Ovary (tissue), 3 donors: Measurements from ENCODE around the gene PLXDC2.

ENCODE experiments used
- EP300 ChIP-seq: sonication (generic); formaldehyde crosslinking; IDR thresholded peaks from one replicate; pipeline ENCODE4 v1.6.1; 2017; ENCODE audit warnings: antibody characterized with exemption
- TF ChIP-seq, protein P1 (sequence below), 3 donors: fragments of 450-650 bp in 2 of 3; fragments of 200-600 bp in 1 of 3; IDR thresholded peaks; one replicate each; pipeline versions ENCODE4 v1.5.1 to v1.8.0; 2016 to 2022; ENCODE audit warnings: antibody characterized with exemption in 3 of 3, mild to moderate bottlenecking in 1 of 3
- donor health status: DM: no; HTN: no; CAD: no.

DNA sequence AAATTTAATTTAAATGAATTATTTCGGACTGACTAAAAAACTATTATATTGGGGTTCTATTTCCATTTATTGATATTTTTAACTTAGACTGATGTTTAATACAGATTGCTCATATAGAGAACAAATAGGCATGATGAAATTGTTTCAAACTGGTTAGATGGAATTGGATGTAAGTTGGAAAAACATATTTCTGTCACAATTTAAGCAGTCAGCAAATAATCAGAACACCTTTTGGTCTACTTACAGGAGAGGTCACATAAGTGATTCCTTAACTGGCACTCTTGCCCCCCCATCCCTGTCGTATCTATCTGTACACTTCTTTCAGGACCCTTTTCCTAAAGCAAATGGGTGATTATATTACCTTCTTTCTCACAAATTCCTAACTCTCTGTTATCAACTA, 138.4 kb downstream of the PLXDC2 start:
- TF ChIP-seq, protein P1, sequence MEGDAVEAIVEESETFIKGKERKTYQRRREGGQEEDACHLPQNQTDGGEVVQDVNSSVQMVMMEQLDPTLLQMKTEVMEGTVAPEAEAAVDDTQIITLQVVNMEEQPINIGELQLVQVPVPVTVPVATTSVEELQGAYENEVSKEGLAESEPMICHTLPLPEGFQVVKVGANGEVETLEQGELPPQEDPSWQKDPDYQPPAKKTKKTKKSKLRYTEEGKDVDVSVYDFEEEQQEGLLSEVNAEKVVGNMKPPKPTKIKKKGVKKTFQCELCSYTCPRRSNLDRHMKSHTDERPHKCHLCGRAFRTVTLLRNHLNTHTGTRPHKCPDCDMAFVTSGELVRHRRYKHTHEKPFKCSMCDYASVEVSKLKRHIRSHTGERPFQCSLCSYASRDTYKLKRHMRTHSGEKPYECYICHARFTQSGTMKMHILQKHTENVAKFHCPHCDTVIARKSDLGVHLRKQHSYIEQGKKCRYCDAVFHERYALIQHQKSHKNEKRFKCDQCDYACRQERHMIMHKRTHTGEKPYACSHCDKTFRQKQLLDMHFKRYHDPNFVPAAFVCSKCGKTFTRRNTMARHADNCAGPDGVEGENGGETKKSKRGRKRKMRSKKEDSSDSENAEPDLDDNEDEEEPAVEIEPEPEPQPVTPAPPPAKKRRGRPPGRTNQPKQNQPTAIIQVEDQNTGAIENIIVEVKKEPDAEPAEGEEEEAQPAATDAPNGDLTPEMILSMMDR (IDR thresholded peaks at IDR 0.05), result no peak
- no peak for TF ChIP-seq EP300
